Hematopoietic multipotent progenitor cell treated with erythropoietin and hydrocortisone succinate and interleukin-3 and kit ligand, for 17 days (in vitro differentiated cells): ENCODE measurements around the gene FBXO10.
"Not testable (repeated sequence)": the region's sequence is repeated elsewhere in the genome, so short reads cannot be mapped to it uniquely, and the experiment has no call there.

ENCODE experiments used
- DNase-seq: peaks from one replicate; pipeline ENCODE4 v3.0.0-alpha.2; 2015; ENCODE audit warnings: low spot score

The FBXO10 gene, protein sequence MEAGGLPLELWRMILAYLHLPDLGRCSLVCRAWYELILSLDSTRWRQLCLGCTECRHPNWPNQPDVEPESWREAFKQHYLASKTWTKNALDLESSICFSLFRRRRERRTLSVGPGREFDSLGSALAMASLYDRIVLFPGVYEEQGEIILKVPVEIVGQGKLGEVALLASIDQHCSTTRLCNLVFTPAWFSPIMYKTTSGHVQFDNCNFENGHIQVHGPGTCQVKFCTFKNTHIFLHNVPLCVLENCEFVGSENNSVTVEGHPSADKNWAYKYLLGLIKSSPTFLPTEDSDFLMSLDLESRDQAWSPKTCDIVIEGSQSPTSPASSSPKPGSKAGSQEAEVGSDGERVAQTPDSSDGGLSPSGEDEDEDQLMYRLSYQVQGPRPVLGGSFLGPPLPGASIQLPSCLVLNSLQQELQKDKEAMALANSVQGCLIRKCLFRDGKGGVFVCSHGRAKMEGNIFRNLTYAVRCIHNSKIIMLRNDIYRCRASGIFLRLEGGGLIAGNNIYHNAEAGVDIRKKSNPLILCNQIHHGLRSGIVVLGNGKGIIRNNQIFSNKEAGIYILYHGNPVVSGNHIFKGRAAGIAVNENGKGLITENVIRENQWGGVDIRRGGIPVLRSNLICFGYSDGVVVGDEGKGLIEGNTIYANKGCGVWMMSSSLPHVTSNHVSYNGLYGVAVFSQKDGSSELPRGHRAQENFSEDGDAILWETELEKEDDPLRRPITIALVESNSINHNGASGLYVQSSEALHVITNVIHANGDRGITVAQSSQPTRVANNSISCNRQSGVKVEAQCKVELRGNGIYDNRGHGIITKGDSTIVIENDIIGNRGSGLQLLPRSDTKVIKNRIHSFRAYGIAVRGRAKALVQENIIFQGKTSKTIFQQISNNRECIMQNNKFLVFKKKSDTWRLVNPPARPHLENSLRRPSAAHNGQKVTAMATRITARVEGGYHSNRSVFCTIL

DNA sequence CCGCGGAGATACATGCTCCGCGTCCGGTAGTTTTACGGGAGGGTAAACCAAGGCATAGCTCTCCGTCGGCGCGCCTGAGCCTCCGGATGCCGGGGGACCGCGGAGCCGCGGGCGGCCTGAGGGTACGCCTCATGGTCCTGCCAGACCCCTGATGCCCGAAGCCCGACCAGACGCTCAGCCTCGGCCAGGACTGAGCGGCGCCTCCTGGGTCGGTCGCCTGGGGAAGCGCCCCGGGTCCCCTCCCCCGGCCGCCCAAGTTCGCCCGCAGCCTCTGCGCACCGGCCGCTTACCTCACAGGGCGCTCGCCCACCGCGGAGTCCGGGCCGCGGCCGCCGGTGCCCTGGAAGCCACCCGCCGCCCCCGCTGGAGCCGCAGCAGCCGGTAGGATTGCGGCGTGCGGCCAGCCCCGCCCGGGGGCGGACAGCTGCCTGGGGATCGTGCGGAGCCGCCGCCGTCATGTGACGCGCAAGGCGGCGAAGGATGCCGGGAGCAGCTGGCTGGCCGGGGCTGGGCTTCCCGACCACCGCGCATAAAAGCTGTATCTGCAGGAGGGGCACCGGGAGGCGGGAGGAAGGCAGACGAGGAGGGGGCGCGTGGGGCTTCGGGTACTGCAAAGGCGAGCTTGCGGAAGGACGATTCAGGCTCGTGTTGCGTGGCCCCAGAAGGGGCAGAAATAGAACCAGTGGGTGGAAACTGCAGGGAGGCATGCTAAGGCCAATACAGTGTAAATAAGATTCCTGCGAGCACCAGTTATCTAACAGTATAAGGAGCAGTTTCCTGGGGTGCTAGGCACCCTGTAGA, at the start of gene FBXO10:
Gene FBXO10, minus strand, starts transcription at position 460 of the 801 bp plus-strand sequence. CDS start 34,612 bp downstream, outside the sequence.
- DNase-seq = no peak

DNA sequence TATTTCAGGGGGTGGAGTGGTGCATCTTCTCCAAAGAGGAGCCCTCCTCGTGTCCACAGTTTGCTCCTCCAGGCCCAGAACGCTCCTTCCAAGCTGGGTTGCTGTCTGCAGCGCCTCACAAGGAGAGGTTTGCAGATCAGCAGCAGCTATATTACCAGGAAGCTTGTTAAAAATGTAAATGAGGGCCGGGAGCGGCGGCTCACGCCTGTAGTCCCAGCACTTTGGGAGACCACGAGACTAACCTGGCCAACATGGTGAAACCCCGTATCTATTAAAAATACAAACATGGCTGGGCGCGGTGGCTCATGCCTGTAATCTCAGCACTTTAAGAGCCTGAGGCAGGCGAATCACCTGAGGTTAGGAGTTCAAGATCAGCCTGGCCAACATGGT, 49.6 kb upstream of the FBXO10 start:
- DNase-seq = no peak

DNA sequence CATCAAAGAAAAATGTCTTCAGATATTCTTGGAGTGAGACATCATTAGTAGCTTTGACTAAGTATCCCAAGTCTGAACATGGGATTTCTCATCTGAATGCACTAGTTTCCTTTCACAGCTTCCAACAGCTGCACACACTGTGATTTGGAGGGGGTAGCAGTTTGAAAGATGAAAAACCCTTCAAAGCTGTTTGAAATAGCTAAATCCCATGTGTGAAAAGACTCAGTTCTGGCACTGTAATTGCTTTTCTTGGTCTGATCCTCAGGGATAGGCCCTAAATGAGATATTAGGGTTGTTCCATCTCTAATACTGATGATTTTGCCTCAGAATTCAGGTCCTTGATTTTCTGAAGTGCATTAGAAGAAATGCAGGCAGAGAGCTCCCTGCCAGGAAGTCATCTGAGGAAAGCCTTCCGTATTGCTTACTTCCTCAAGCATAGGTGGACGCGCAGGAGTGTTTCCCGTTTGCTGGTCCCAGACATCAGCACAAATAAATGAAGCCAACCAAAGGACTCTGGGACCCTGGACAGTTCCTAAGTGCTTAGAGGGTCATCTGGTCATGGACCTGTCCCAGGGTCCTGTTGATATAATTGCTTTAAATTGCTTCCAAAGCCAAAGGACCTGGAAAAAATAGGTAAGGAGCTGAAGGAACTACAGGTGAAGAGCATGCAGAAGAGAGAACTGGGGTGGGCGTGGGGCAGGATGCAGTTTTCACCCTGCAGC, 49.0 kb upstream of the FBXO10 start:
- DNase-seq = no peak

DNA sequence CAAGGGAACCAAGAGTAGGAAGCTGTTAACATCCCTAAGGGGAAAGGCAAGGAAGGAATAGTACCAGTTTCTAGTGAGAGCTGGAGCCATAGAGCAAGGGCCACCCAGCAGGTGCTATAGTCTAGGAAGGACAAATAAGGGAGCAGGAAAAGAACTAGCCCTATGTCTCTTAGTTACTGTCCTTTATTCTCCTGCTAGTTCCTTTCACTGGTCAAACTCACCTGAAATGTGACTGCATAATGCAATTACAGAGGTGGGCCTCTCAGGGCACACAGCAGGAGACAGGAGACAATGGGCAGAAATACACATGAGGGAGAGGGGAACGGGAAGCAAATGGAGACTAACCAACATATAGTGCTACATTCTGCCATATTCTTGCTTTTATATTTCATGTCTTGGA, 47.9 kb upstream of the FBXO10 start:
- DNase-seq = no peak

DNA sequence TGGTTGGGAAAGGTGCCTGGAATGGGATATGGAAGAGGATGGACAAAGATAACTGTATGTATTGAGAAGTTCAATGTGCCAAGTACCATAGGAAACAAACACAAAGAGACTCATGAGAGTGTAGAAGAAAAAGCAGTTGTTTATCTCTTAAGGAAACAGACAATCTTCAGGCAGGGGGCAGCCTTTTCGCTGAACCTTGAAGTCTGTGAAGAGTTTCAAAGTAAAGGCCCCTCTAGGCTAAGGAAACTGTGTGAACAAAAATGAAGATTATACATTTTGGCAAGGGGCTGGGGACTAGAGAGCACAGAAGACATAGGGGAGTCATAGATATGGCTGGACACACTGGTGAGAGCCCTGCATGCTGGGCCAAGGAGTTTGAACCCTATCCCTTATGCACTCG, 47.1 kb upstream of the FBXO10 start:
- no peak for DNase-seq

DNA sequence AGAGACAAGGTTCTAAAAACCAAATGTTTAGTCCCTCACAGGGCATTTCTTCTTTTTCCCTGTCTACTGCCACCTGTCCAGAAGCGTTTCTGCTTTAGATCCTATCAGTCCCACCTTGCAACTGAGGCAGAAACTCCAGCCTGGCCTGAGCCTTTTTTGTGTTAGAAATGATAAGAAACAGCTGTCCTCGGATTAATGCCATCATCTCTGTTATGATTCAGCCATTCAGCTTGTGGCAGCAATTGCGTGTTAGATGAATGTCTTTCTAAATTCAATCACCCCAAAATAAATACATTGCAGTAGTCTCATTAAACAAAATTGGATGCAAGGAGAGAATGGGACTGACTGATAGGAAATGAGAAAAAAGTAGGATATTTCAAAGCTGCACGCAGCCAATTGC, 46.3 kb upstream of the FBXO10 start:
- no peak for DNase-seq

DNA sequence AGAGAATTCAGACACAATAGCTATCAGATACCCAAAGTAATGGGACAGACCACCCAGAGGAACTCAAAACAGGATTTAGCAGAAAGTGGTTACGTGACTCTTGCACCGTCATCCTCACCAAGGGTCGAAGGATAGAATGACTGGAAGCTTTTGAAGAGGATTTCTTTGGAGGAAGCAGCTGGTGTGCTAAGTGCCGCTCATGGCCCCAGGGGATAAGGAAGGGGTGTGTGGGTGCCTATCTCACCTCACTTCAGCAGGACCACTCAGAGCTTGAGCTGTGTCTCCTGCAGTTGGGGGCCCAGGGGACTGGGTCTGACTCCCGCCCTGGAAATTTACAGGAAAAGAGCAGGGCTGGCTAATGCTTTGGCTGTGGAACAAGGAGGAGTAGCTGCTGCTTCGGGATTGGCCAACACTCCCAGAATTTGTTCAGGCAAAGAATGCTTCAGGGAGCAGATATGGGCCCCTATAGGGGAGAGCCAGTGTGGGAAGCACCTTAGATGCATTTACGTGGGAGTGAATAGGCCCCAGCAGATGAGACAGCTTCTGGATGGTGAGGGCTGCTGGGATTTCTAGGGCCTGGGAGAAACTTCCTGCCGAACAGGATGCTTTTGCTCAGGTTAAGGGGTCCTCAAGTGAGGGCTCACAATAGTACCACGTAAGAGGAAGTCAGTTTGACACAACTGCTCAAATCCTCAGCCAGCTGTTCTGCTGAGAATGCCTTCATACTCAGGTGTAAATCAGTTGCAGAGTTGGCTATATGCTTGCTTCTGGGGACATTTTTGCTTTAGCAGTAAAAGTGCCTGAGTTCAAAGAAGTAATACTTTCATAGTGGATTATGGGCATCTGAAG, 45.3 kb upstream of the FBXO10 start:
- no peak for DNase-seq

DNA sequence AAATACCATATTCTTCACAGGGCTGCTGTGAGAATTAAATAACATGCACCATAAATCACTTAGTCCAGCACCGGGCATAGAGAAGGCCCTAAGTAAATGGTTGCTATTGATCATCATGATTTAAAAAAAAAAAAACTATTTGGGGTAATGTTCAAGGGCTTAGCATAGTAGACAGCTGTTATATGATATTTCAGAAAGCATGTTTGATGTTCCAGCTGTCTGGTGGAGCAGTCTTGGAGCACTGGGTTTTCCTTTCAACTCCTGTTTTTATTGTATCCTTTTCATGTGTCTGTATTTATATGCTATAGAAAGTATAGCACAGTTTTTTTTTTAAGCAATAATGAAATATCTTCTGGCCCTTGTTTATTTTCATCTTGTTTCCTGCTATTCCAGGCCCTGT, 44.2 kb upstream of the FBXO10 start:
- DNase-seq = no peak

DNA sequence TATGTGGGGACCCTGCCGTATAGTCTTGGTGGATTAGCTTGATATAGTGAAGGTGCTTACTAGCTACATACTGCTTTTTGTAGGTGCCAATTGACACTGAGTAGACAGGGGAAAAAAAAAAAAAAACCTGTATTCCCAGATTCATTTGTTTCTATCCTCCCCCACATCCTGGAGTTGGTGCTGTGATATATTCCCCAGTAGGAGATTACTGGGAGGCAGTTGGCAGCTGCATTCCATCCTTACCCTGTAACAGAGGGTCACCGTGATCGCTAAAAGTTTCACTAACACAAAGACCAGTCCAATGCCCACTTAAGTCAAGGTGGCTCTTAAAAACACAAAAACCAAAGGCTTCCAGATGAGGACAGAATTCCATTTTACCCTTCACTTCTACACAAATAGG, 43.6 kb upstream of the FBXO10 start:
- DNase-seq = no peak

DNA sequence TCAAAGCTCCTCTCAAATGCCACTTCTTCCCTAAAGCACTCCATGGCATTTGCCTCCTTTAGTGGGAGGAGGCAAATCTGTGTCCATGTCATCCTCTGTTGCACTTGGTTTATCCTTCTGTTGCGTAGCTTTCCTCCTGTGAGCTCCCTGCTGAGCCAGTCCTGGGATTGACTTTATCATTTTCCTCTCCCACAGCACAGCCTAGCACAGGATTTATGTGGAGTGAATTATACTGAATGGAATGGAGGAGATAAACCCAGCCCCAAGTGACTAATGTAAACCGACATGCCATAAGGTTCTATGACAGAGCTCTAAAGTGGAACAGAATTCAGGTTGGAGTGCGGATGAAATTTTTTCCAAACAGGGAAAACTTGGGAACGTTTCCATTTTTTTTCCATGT, 42.6 kb upstream of the FBXO10 start:
- DNase-seq = no peak

DNA sequence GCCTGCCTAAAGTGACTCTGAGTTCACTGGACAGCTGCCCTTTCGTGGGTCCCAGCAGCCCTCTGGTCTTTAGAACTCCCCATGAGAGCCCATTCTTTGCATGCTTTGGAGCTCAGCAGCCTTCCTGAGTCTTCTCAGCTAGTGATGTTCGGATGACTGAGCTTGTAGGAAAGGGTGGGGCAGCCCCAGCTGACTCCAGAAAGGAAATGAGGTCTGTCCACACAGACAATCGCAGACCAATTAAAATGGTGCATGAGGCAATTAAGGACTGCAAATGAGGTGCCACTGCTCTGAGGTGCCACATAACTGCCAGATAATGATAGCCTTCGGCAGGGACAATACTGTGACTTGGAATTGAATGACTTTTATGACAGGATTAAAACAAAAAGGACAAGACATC, 41.7 kb upstream of the FBXO10 start:
- no peak for DNase-seq

DNA sequence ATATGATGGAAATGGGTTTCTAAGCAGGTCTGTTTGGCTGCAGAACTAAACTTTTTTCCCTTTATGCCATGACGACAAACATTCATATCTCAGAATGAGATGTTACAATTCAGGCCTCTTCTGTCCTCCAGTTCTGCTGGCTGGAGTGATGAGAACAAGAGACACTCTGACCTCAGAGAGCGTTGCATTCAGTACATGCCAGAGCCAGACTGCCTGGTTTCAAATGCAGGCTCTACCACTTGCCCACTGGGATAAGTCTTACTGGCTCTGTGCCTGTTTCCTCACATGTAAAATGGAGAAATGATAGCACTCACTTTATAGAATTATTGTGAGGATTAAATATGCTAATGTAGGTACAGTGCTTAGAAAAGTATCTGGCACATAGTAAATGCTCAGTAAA, 41.0 kb upstream of the FBXO10 start:
- no peak for DNase-seq

DNA sequence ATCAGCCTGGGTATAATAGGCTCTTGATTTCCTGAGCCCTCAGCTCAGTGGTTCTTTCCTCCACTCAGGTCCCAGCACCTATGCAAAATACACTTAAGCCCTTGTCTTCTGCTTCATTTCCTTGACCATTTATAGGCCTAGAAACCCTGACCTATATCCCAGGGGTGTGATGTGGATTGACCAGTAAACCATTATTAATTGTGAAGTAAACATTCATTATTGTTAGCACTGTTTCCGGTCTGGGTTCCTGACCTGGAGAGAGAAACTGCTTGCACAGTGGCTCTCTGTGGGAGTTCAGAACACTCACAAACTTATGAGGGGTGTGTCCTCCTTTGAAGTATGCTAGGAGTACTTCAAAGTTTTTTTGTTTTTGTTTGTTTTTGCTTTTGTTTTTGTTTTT, 35.8 kb upstream of the FBXO10 start:
- DNase-seq = no peak

DNA sequence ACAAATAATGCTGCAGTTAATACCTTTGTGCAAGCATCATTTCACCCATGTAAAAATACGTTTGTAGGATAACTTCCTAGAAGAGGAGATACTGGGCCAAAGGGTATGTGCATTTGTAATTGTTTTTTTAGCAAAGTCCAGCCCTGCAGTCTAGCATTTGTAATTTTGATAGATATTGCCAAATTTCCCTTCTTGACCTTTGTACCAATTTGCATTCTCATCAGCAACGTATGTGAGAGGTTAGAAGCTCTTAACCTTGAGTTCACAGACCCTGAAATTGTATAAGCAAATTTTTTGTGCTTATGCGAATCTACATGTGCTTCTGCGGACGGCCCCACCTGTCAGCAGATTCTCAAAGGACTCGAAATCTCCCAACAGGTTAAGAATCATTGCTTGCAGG, 34.8 kb upstream of the FBXO10 start:
- DNase-seq = no peak

DNA sequence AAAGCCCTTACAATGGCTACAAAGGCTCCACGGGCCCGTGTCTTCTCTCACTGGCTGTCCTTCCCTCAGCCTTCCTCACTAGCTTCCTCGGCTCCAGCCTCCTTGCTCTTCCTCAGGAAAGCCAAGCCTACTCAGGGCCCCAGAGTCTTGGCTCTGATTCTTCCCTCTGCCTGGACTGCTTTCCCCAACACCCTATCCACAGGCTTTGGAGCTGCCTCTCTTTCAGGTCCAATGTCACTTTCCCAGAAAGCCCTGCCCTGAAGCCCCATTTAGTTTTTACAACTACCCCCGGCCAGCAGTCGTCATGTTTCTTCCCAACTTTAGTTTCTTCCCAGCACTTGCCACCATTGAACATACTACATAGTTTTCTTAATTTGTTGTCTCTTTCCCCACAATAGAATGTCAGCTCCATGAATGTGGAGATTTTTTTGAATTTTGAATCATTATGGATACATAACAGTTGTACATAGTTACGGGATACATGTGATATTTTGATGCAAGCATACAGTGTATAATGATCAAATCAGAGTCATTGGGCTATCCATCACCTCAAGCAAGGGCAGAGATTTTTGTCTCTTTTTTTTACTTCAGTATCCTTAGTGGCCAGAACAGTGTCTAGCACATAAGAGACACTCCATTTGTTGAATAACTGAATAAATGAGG, 33.7 kb upstream of the FBXO10 start:
- DNase-seq = no peak

DNA sequence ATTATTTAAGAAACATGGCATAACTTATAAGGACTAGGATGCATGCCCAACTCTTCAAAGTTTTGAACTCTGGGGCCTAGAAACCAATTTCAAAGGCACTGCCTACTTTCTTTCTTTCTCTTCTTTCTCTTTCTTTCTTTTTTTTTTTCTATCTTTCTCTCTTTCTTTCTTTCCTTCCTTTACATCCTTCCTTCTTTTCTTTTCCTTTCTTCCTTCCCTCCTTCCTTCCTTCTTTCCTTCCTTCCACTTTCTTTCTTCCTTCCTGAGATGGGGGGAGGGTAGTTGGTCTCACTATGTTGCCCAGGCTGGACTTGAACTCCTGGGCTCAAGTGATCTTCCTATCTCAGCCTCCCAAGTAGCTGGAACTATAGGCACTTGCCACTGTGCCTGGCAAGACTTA, 32.1 kb upstream of the FBXO10 start:
- DNase-seq = no peak

DNA sequence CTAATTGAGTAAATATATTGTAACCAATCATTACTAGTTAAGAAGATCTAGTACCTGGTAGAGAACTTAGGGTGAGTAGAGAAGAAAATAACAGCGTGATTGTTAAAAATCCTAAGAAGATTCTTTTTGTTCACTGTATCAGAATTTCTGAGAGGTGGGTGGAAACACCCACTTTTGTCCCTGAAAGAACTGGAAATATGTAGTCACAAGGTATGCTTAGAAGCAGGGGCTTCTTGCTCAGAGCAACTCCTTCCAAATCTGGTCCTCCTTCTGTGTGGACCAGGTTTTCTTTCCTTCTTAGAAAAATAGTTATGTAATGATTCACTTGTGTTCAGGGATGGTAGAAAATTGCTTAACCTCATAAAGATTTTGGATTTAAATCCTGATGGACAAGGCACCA, 28.1 kb upstream of the FBXO10 start:
- no peak for DNase-seq

DNA sequence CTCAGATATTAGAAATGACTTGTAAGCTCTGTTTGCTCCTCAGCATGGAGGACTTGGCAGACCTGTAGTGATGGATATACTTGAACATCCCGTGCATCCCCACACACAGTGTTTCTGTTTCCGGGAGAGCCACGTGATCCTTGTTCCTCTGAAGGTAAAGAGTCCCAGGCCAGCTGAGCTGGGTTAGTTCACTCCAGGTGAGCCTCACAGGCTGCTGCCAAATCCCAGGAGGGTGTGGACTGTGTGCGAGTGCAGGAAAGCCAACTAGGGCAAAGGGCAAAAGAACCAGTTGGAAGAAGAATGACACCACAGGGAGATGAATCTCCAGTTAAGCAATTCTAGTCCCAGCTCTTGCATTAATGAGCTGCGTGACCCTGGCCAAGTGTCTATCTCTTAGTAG, 26.6 kb upstream of the FBXO10 start:
- DNase-seq = no peak

DNA sequence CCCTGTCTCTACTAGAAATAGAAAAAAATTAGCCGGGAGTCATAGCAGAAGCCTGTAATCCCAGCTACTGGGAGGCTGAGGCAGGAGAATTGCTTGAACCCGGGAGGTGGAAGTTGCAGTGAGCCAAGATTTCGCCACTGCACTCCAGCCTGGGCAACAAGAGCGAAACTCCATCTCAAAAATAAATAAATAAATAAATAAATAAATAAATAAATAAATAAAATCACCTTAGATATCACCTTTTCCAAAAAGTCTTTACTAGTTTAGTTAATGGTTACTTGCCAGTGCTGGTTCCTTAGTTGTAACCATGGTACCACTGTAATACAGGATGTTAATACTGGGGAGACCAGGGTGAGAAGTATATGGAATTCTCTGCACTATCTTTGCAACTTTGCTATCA, 25.9 kb upstream of the FBXO10 start:
- not testable (repeated sequence) for DNase-seq

DNA sequence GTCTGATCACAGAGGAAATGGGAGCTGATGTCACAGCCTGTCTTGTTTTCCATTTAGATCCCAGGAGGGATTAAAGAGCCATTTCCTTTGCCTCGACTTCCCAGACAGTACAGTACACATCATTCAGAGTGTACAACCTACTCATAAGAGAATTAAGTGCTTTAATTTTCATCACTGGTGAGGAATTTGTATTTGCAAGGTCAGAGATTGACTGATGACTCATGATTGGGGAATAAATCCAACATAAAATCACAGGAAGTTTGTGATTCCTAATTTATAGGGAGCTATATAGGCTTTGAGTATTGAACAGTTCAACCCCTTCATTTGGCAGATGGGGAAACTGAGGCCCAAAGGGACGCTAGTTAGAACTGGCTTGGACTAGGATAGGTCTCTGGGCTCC, 20.3 kb upstream of the FBXO10 start:
- no peak for DNase-seq
